ENCODE data around the gene ISM2. TPM values are rescaled to one million over a fixed set of nuclear protein-coding genes. Genes with fewer than 3 reads are reported as not detected.

The ISM2 gene
- total RNA-seq, 2 experiments from 2014 or later, result 0.41 to 0.53 TPM

Other genes starting within 250 kb of the ISM2 start
- gene NGB, start 227.6 kb downstream of the ISM2 start, total RNA-seq, result not detected
- gene POMT2, start 177.9 kb downstream of the ISM2 start, total RNA-seq, result 10 to 100 TPM; 11.7 to 18.2 TPM
- 10 to 100 TPM; 17.5 to 22.9 TPM for gene GSTZ1, start 177.8 kb downstream of the ISM2 start, total RNA-seq
- 10 to 100 TPM; 25.3 to 27.9 TPM for gene TMED8, start 121.7 kb downstream of the ISM2 start, total RNA-seq
- gene SAMD15, start 121.4 kb downstream of the ISM2 start, total RNA-seq, result under 1 TPM; 0.25 TPM
- under 1 TPM; 0.46 to 0.66 TPM for gene NOXRED1, start 75.3 kb downstream of the ISM2 start, total RNA-seq
- gene VIPAS39, start 41.2 kb downstream of the ISM2 start, total RNA-seq, result 10 to 100 TPM; 16.4 to 20.1 TPM
- 100 to 1,000 TPM; 318 to 348 TPM for gene AHSA1, start 40.7 kb downstream of the ISM2 start, total RNA-seq
- gene SPTLC2, start 117.8 kb upstream of the ISM2 start, total RNA-seq, result 10 to 100 TPM; 16.8 to 24.6 TPM
- gene ALKBH1, start 209.2 kb upstream of the ISM2 start, total RNA-seq, result 10 to 100 TPM; 16.3 to 16.8 TPM
- 100 to 1,000 TPM; 143 to 156 TPM for gene SLIRP, start 209.3 kb upstream of the ISM2 start, total RNA-seq